Liver (tissue), 3 donors: ENCODE measurements around the gene SLC12A7.
"Not testable (repeated sequence)": the region's sequence is repeated elsewhere in the genome, so short reads cannot be mapped to it uniquely, and the experiment has no call there.

Experiments used
- CTCF ChIP-seq: fragments of 150-350 bp; IDR thresholded peaks from 2 replicates; pipeline ENCODE4 v1.5.1; 2017; ENCODE audit warnings: improper control_type of control experiment, low read depth, low read length; ENCODE audit not compliant: missing input control
- GABPA ChIP-seq, 2 donors: IDR thresholded peaks in 1 of 2; conservative IDR thresholded peaks in 1 of 2; 2 replicates each; pipeline ENCODE4 v1.6.1; 2016; ENCODE audit warnings: antibody characterized with exemption in 2 of 2, mild to moderate bottlenecking in 1 of 2, moderate library complexity in 1 of 2
- MAX ChIP-seq: IDR thresholded peaks from 2 replicates; pipeline ENCODE4 v1.6.1; 2016; ENCODE audit warnings: antibody characterized with exemption
- RAD21 ChIP-seq, 2 donors: IDR thresholded peaks; 2 replicates each; pipeline ENCODE4 v1.6.1; 2016; ENCODE audit warnings: antibody characterized with exemption in 2 of 2, mild to moderate bottlenecking in 2 of 2
- RXRA ChIP-seq, 2 donors: IDR thresholded peaks; 2 replicates each; pipeline ENCODE4 v1.6.1; 2017 to 2018; ENCODE audit warnings: antibody characterized with exemption in 2 of 2, mild to moderate bottlenecking in 1 of 2
- SP1 ChIP-seq: IDR thresholded peaks from 2 replicates; pipeline ENCODE4 v1.6.1; 2018; ENCODE audit warnings: antibody characterized with exemption, mild to moderate bottlenecking
- TAF1 ChIP-seq: conservative IDR thresholded peaks from 2 replicates; pipeline ENCODE4 v1.6.1; 2016; ENCODE audit warnings: antibody characterized with exemption, mild to moderate bottlenecking
- YY1 ChIP-seq: IDR thresholded peaks from 2 replicates; pipeline ENCODE4 v1.6.1; 2016; ENCODE audit warnings: antibody characterized with exemption, mild to moderate bottlenecking
- ZBTB33 ChIP-seq: IDR thresholded peaks from 2 replicates; pipeline ENCODE4 v1.6.1; 2016; ENCODE audit warnings: antibody characterized with exemption
- donor health status: healthy.
- donor health status: healthy.

GRCh38 chr5:1000831-1001230 lies 111.0 kb downstream of the SLC12A7 start:
- not testable (repeated sequence) for TF ChIP-seq CTCF; TAF1; YY1; RAD21 (IDR thresholded peaks at IDR 0.05); RXRA (IDR thresholded peaks at IDR 0.05); MAX; ZBTB33; SP1; GABPA (IDR thresholded peaks at IDR 0.05 in 1 of 2, conservative IDR thresholded peaks at IDR 0.05 in 1 of 2)
